ENCODE measurements around the gene CD27.

- TF ChIP-seq TCF4 (CRISPR knock-in tag; IDR thresholded peaks at IDR 0.05; ENCODE audit: borderline replicate concordance) (no peak), RARB (CRISPR knock-in tag; IDR thresholded peaks at IDR 0.05) (no peak), ZFP3 (CRISPR knock-in tag; IDR thresholded peaks at IDR 0.05) (no peak), ZC3H10 (CRISPR knock-in tag; IDR thresholded peaks at IDR 0.05) (no peak), ZNF8 (CRISPR knock-in tag; IDR thresholded peaks at IDR 0.05) (no peak), GLIS3 (CRISPR knock-in tag; IDR thresholded peaks at IDR 0.05) (no peak), ZFP30 (CRISPR knock-in tag; IDR thresholded peaks at IDR 0.05) (no peak), TSHZ2 (CRISPR knock-in tag; IDR thresholded peaks at IDR 0.05) (no peak), PATZ1 (CRISPR knock-in tag; IDR thresholded peaks at IDR 0.05; ENCODE audit: borderline replicate concordance) (no peak), ARNTL (CRISPR knock-in tag; IDR thresholded peaks at IDR 0.05; ENCODE audit: borderline replicate concordance, low read depth) (no peak), CREB5 (CRISPR knock-in tag; IDR thresholded peaks at IDR 0.05; ENCODE audit: low read depth) (no peak), TOX (CRISPR knock-in tag; IDR thresholded peaks at IDR 0.05; ENCODE audit: borderline replicate concordance) (no peak)
Measured at GRCh38 chr12:6469092-6469491, 24.3 kb downstream of the CD27 start.

Data from SK-N-SH treated with all-trans-retinoic acid at 6 μM for 48 hours (cell line).